ENCODE data around the gene HOXC10. TPM values are rescaled to one million over a fixed set of nuclear protein-coding genes. Genes with fewer than 3 reads are reported as not detected.

HOXC10 gene
- total RNA-seq, 2 donors from 2014 or later = not detected

GRCh38 chr12:53970451-53970850 lies 14.5 kb upstream of the HOXC10 start:
- Histone ChIP-seq H3K36me3 (no peaks in the 10 kb centered on the region), H3K4me1 (peaks cover 0 to 35% of the 10 kb centered on the region in 2 donors), H3K27me3 (peaks cover 65 to 91% of the 10 kb centered on the region in 2 donors), H3K9me3 (no peaks in the 10 kb centered on the region), H3K4me3 (no peak overlapping the region), H3K27ac (no peak overlapping the region)
- TF ChIP-seq CTCF (IDR thresholded peaks at IDR 0.05) = no peak
- no peak for DNase-seq (ENCODE audit: low spot score)

DNA sequence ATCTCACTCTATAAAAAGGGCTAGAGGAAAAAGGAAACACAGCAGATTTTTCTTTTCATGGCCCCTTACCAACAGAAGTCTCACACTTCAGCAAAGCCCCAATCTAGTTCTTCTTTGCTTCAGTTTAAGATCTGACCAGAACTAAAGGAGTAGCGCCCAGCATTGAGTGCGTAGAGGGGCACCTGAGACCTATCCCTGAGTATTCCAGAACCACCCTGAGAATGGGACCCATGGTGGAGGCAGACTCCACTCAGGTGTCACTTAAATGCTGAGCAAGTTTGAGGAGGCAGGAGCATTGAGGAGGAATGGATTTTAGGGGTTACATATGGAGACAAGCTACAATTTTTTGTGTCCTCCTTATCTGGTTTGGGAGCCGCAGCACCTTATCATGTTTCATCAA lies 13.8 kb upstream of the HOXC10 start:
- Histone ChIP-seq H3K4me3 (no peak overlapping the region), H3K9me3 (no peaks in the 10 kb centered on the region), H3K27ac (no peak overlapping the region), H3K36me3 (no peaks in the 10 kb centered on the region), H3K4me1 (peaks cover 0 to 36% of the 10 kb centered on the region in 2 donors), H3K27me3 (peaks cover 65 to 91% of the 10 kb centered on the region in 2 donors)
- no peak for TF ChIP-seq CTCF (IDR thresholded peaks at IDR 0.05)
- no peak for DNase-seq (ENCODE audit: low spot score)

GRCh38 chr12:53971686-53972085 lies 13.3 kb upstream of the HOXC10 start:
- DNase-seq (ENCODE audit: low spot score) = no peak
- Histone ChIP-seq H3K9me3 (no peaks in the 10 kb centered on the region), H3K27ac (no peak overlapping the region), H3K36me3 (no peaks in the 10 kb centered on the region), H3K27me3 (peaks cover 65 to 91% of the 10 kb centered on the region in 2 donors), H3K4me3 (no peak overlapping the region), H3K4me1 (peaks cover 0 to 31% of the 10 kb centered on the region in 2 donors)
- no peak for TF ChIP-seq CTCF (IDR thresholded peaks at IDR 0.05)

- no peak for TF ChIP-seq CTCF (IDR thresholded peaks at IDR 0.05)
- no peak overlapping the region for H3K4me3 ChIP-seq
- DNase-seq (ENCODE audit: low spot score) = no peak
- H3K36me3 ChIP-seq = no peaks in the 10 kb centered on the region
- H3K27me3 ChIP-seq = peaks cover 63 to 91% of the 10 kb centered on the region in 2 donors
- no peak overlapping the region for H3K27ac ChIP-seq
- H3K4me1 ChIP-seq = peaks cover 0 to 29% of the 10 kb centered on the region in 2 donors
- H3K9me3 ChIP-seq = no peaks in the 10 kb centered on the region
These were observed 12.7 kb upstream of the HOXC10 start for GRCh38 chr12:53972152-53972702.

GRCh38 chr12:53972722-53973235 lies 12.2 kb upstream of the HOXC10 start, which contains the start of gene HOXC11:
HOXC11 (plus strand) TSS chr12:53973126; CDS start chr12:53973242, 116 bp downstream.
- Histone ChIP-seq H3K27ac (no peak within 1 kb of the TSS), H3K9me3 (no peaks in the 10 kb centered on the region), H3K4me3 (peak within 1 kb of the TSS in 1 of 2 donors; percentile 32), H3K27me3 (peaks cover 66 to 91% of the 10 kb centered on the region in 2 donors), H3K36me3 (no peaks in the 10 kb centered on the region), H3K4me1 (peaks cover 0 to 29% of the 10 kb centered on the region in 2 donors)
- DNase-seq (ENCODE audit: low spot score) = no peak
- no peak for TF ChIP-seq CTCF (IDR thresholded peaks at IDR 0.05)

Data from right atrium auricular region (tissue), 2 donors.